H1 (cell line): ENCODE results near the gene USP10. TPM values are rescaled to one million over a fixed set of nuclear protein-coding genes. Genes with fewer than 3 reads are reported as not detected.

ENCODE experiments used
- CTCF ChIA-PET: fragments of 300-600 bp; sonication (Branson Sonifier 250); formaldehyde crosslinking; loops from one replicate; lab custom pipeline; 2021; ENCODE audit not compliant: partially characterized antibody; lab: Charles Lee
- POLR2A ChIA-PET: fragments of 300-600 bp; sonication (Branson Sonifier 250); formaldehyde crosslinking; loops from one replicate; lab custom pipeline; 2021; ENCODE audit warnings: inconsistent platforms; ENCODE audit not compliant: partially characterized antibody; lab: Charles Lee
- DNase-seq, 2 experiments: peaks; one replicate each; pipeline versions ENCODE4 v3.0.0 to v3.0.0-alpha.2; 2010 to 2022; ENCODE audit warnings: low spot score in 2 of 2, low read depth in 1 of 2, mixed read lengths in 1 of 2
- FAIRE-seq: peaks from 2 replicates; lab custom pipeline; 2011; peaks lifted over from hg19 to GRCh38; lab: Jason Lieb, UNC
- H2AFZ ChIP-seq: 2 replicates; pipeline ENCODE4 v1.8.1; 2012; ENCODE audit warnings: low read length, inconsistent platforms
- H2AK5ac ChIP-seq: 2 replicates; pipeline ENCODE4 v1.6.1; 2013; ENCODE audit warnings: low read depth, low read length
- H2BK120ac ChIP-seq: replicated peaks from 2 replicates; pipeline ENCODE3; 2013; ENCODE audit warnings: low read depth, low read length, inconsistent platforms
- H2BK12ac ChIP-seq: 2 replicates; pipeline ENCODE4 v1.6.1; 2013; ENCODE audit warnings: low read depth, low read length
- H2BK15ac ChIP-seq: 2 replicates; pipeline ENCODE4 v1.6.1; 2013; ENCODE audit warnings: low read length
- H2BK20ac ChIP-seq: 2 replicates; pipeline ENCODE4 v1.6.1; 2013; ENCODE audit warnings: low read length
- H2BK5ac ChIP-seq: 2 replicates; pipeline ENCODE4 v1.6.1; 2013; ENCODE audit warnings: low read depth, low read length
- H3K14ac ChIP-seq: 2 replicates; pipeline ENCODE4 v1.6.1; 2013; ENCODE audit warnings: inconsistent platforms; ENCODE audit not compliant: insufficient read length
- H3K18ac ChIP-seq: 2 replicates; pipeline ENCODE4 v1.6.1; 2013; ENCODE audit warnings: low read length; ENCODE audit errors: extremely low read depth
- H3K23ac ChIP-seq: 2 replicates; pipeline ENCODE4 v1.6.1; 2013; ENCODE audit warnings: inconsistent platforms; ENCODE audit not compliant: insufficient read length
- H3K23me2 ChIP-seq: 2 replicates; pipeline ENCODE4 v1.6.1; 2013; ENCODE audit warnings: low read depth, low read length
- H3K27ac ChIP-seq: 2 replicates; pipeline ENCODE4 v1.6.1; 2011; ENCODE audit warnings: low read depth, low read length, inconsistent platforms
- H3K27me3 ChIP-seq, 4 experiments: replicated peaks in 1 of 4; 1 replicate in 1 of 4; 2 replicates in 3 of 4; pipeline versions ENCODE4 v1.6.1 to v1.8.1; 2011 to 2013; ENCODE audit warnings: low read length in 3 of 4, mild to moderate bottlenecking in 3 of 4, inconsistent platforms in 2 of 4, mixed read lengths in 2 of 4, moderate library complexity in 1 of 4; ENCODE audit not compliant: control insufficient read depth in 3 of 4, insufficient read depth in 3 of 4; ENCODE audit errors: extremely low read depth in 1 of 4
- H3K36me3 ChIP-seq, 4 experiments: 2 replicates each; pipeline versions ENCODE4 v1.6.1 to v1.8.1; 2011 to 2013; ENCODE audit warnings: mild to moderate bottlenecking in 4 of 4, low read length in 3 of 4, moderate library complexity in 2 of 4, control low read depth in 1 of 4, inconsistent platforms in 1 of 4; ENCODE audit not compliant: insufficient read depth in 4 of 4, control insufficient read depth in 2 of 4
- H3K4ac ChIP-seq: replicated peaks from 2 replicates; pipeline ENCODE3; 2013; ENCODE audit warnings: low read length, low read depth, mixed read lengths, inconsistent platforms; ENCODE audit not compliant: insufficient read length
- H3K4me1 ChIP-seq, 4 experiments: replicated peaks in 1 of 4; 1 replicate in 1 of 4; 2 replicates in 3 of 4; pipeline versions ENCODE4 v1.6.1 to v1.8.1; 2011 to 2013; ENCODE audit warnings: low read length in 3 of 4, inconsistent platforms in 2 of 4, mixed read lengths in 1 of 4; ENCODE audit not compliant: insufficient read depth in 4 of 4, control insufficient read depth in 3 of 4
- H3K4me2 ChIP-seq, 2 experiments: 2 replicates each; pipeline versions ENCODE4 v1.6.1 to v1.8.1; 2011 to 2013; ENCODE audit warnings: low read depth in 2 of 2, low read length in 2 of 2, control low read depth in 1 of 2, inconsistent platforms in 1 of 2, mild to moderate bottlenecking in 1 of 2; ENCODE audit not compliant: insufficient read depth in 1 of 2
- H3K4me3 ChIP-seq, 4 experiments: fragments of 200-600, 300-600 bp in 1 of 4; sonication (generic), shearing (Covaris generic), sonication (Bioruptor Twin) in 1 of 4; 2 replicates each; pipeline versions ENCODE4 v1.5.1 to v1.8.1; 2011 to 2016; ENCODE audit warnings: low read length in 4 of 4, low read depth in 3 of 4, control low read depth in 2 of 4, inconsistent platforms in 2 of 4, mild to moderate bottlenecking in 2 of 4, mixed read lengths in 1 of 4, moderate library complexity in 1 of 4; ENCODE audit not compliant: insufficient read depth in 2 of 4; ENCODE audit errors: extremely low read depth in 1 of 4
- H3K56ac ChIP-seq: replicated peaks from 2 replicates; pipeline ENCODE3; 2013; ENCODE audit warnings: low read depth, mild to moderate bottlenecking, mixed read lengths, low read length, inconsistent platforms; ENCODE audit not compliant: insufficient read length
- H3K79me1 ChIP-seq: 2 replicates; pipeline ENCODE4 v1.6.1; 2013; ENCODE audit warnings: low read depth, low read length, control low read depth
- H3K79me2 ChIP-seq, 2 experiments: 2 replicates each; pipeline versions ENCODE4 v1.6.1 to v1.8.1; 2012 to 2013; ENCODE audit warnings: low read length in 2 of 2, mild to moderate bottlenecking in 2 of 2, inconsistent platforms in 1 of 2; ENCODE audit not compliant: insufficient read depth in 2 of 2, control insufficient read depth in 1 of 2
- H3K9ac ChIP-seq, 4 experiments: replicated peaks in 1 of 4; 1 replicate in 1 of 4; 2 replicates in 3 of 4; pipeline versions ENCODE4 v1.6.1 to v1.8.1; 2011 to 2013; ENCODE audit warnings: low read depth in 3 of 4, low read length in 3 of 4, control low read depth in 2 of 4, mild to moderate bottlenecking in 2 of 4, moderate library complexity in 2 of 4, inconsistent platforms in 1 of 4; ENCODE audit errors: extremely low read depth in 1 of 4
- H3K9me3 ChIP-seq, 2 experiments: 2 replicates each; pipeline versions ENCODE4 v1.6.1 to v1.8.1; 2012 to 2013; ENCODE audit warnings: mild to moderate bottlenecking in 2 of 2, moderate library complexity in 2 of 2, control low read depth in 1 of 2, inconsistent platforms in 1 of 2, low read depth in 1 of 2, low read length in 1 of 2, mixed read lengths in 1 of 2; ENCODE audit not compliant: insufficient read depth in 2 of 2
- H4K20me1 ChIP-seq, 2 experiments: replicated peaks in 1 of 2; 2 replicates each; pipeline versions ENCODE3 to v1.8.1; 2011 to 2013; ENCODE audit warnings: inconsistent platforms in 2 of 2, low read length in 2 of 2, mild to moderate bottlenecking in 1 of 2; ENCODE audit not compliant: insufficient read depth in 2 of 2, control insufficient read depth in 1 of 2
- H4K5ac ChIP-seq: 2 replicates; pipeline ENCODE4 v1.6.1; 2013; ENCODE audit warnings: low read length, low read depth, mixed read lengths, inconsistent platforms; ENCODE audit not compliant: insufficient read length
- H4K8ac ChIP-seq: 2 replicates; pipeline ENCODE4 v1.8.0; 2013; ENCODE audit warnings: mild to moderate bottlenecking, moderate library complexity, low read length, inconsistent platforms; ENCODE audit not compliant: insufficient read depth; ENCODE audit errors: extremely low read depth
- H4K91ac ChIP-seq: replicated peaks from 2 replicates; pipeline ENCODE3; 2013; ENCODE audit warnings: low read length, mixed read lengths, inconsistent platforms; ENCODE audit not compliant: insufficient read length
- WGBS, 2 experiments: shearing (Covaris generic) in 1 of 2; methylation state at CpG; one replicate each; pipeline versions ENCODE4 v1.1.6 to v1.1.7; 2013 to 2015; ENCODE audit warnings: low lambda C conversion rate in 2 of 2, mixed read lengths in 2 of 2, inconsistent platforms in 1 of 2, low coverage in 1 of 2, missing lambda C conversion rate in 1 of 2; ENCODE audit not compliant: insufficient replicate concordance in 2 of 2, insufficient coverage in 1 of 2, insufficient read length in 1 of 2; ENCODE audit errors: extremely low coverage in 1 of 2, missing lambda C conversion rate in 1 of 2; 5-methylcytosine and 5-hydroxymethylcytosine counted together
- polyA plus RNA-seq, 7 experiments: library from polyadenylated mRNA; depleted of rRNA in 3 of 7; stranded (reverse) in 5 of 7; unstranded in 2 of 7; fragments of >200 nt in 5 of 7; fragments of 200-250 nt in 2 of 7; gene quantifications; 1 replicate in 5 of 7; 2 replicates in 1 of 7; 4 replicates in 1 of 7; pipeline versions ENCODE4 v1.2.1 to v1.2.3, GENCODE V29; 2011 to 2013; ENCODE audit warnings: missing spikeins in 2 of 7, mixed read lengths in 2 of 7
- total RNA-seq: library from RNA; stranded (reverse); fragmentation: NEBNext Ultra II Directional; extraction: Animal tissue kit (Norgen Biotek cat#: 25700); gene quantifications from 2 replicates; pipeline ENCODE4 v1.2.1, GENCODE V29; 2021

USP10 gene
- total and polyA plus RNA-seq, 2 of the 8 experiments (the other 6 are each of a cell fraction or from before 2014, with no cell fraction given), result 171 to 195 TPM

- Histone ChIP-seq H3K4ac (no peak overlapping the region), H4K5ac (no peak overlapping the region), H3K4me2 (no peak overlapping the region), H4K20me1 (peaks cover 2% of the 10 kb centered on the region in 2 experiments), H2AK5ac (no peak overlapping the region), H3K4me3 (no peak overlapping the region), H2BK5ac (no peak overlapping the region), H3K18ac (no peak overlapping the region), H4K8ac (no peak overlapping the region; the same call in 1 of the 2 replicates), H3K79me1 (no peaks in the 10 kb centered on the region; the same call in 1 of the 2 replicates), H3K56ac (no peak overlapping the region), H2BK12ac (no peak overlapping the region), H3K4me1 (peaks cover 0 to 3% (median under 1%) of the 10 kb centered on the region in 4 experiments; a peak in 4 of 7 replicates), H4K91ac (no peak overlapping the region), H2BK20ac (no peak overlapping the region), H2AFZ (no peak overlapping the region), H3K27ac (no peak overlapping the region), H2BK15ac (no peak overlapping the region), H3K79me2 (no peaks in the 10 kb centered on the region), H3K36me3 (peaks cover 8 to 14% (median 11%) of the 10 kb centered on the region in 4 experiments; a peak in 7 of 8 replicates), H2BK120ac (no peak overlapping the region), H3K23me2 (no peaks in the 10 kb centered on the region), H3K9me3 (no peaks in the 10 kb centered on the region), H3K14ac (no peak overlapping the region), H3K27me3 (peaks cover 0 to 4% (median 2%) of the 10 kb centered on the region in 4 experiments; a peak in 4 of 7 replicates), H3K23ac (no peak overlapping the region), H3K9ac (no peak overlapping the region)
- no peak for DNase-seq
- WGBS, 2 experiments, result 90% methylated on average over 3 of the region's 3 CpGs; no CpG with 5 or more reads in 1 of the 2 experiments
- ChIA-PET CTCF (interaction anchor here (0.7 to 2.8 kb wide), 4 partner anchors 9 to 32 kb away, joined by 3 to 20 read pairs (median 8); no protein-coding TSS in a partner anchor), POLR2A (interaction anchor here (0.6 kb wide), 1 partner anchor 9 kb away, joined by 3 read pairs; no protein-coding TSS in a partner anchor)
- no peak for FAIRE-seq
Measured at GRCh38 chr16:84654238-84654637, 45.6 kb upstream of the USP10 start.
